Measurements from ENCODE around the gene OCIAD2.

DNA sequence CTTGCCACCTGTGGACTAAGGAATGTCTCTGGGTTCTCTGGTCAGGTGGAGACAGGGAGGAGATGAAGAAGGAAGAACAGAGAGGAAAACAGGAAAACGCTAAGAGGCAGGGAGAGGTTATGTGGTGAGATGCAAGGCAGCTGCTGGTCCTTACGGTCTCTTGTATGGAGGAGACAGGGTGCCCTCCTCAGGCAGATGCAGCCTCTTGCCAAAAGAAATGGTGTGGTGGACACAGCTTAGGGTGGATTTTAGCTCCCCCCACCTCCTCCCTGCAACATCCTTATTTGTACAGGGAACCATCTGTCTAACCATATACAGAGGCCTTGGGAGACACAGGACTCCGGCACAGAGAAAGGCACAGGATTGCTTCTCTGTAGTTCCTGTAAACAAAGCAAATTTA, 9.7 kb downstream of the OCIAD2 start:
- TF ChIP-seq, protein P1, sequence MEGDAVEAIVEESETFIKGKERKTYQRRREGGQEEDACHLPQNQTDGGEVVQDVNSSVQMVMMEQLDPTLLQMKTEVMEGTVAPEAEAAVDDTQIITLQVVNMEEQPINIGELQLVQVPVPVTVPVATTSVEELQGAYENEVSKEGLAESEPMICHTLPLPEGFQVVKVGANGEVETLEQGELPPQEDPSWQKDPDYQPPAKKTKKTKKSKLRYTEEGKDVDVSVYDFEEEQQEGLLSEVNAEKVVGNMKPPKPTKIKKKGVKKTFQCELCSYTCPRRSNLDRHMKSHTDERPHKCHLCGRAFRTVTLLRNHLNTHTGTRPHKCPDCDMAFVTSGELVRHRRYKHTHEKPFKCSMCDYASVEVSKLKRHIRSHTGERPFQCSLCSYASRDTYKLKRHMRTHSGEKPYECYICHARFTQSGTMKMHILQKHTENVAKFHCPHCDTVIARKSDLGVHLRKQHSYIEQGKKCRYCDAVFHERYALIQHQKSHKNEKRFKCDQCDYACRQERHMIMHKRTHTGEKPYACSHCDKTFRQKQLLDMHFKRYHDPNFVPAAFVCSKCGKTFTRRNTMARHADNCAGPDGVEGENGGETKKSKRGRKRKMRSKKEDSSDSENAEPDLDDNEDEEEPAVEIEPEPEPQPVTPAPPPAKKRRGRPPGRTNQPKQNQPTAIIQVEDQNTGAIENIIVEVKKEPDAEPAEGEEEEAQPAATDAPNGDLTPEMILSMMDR (IDR thresholded peaks at IDR 0.05; ENCODE audit: insufficient read depth, low read length), result no peak
- TF ChIP-seq POLR2AphosphoS5 (IDR thresholded peaks at IDR 0.05; ENCODE audit: low read depth) (no peak), SPI1 (IDR thresholded peaks at IDR 0.05; ENCODE audit: borderline replicate concordance, low read depth) (no peak), GABPA (IDR thresholded peaks at IDR 0.05; ENCODE audit: low read depth) (no peak)
- TF ChIP-seq, protein P2, sequence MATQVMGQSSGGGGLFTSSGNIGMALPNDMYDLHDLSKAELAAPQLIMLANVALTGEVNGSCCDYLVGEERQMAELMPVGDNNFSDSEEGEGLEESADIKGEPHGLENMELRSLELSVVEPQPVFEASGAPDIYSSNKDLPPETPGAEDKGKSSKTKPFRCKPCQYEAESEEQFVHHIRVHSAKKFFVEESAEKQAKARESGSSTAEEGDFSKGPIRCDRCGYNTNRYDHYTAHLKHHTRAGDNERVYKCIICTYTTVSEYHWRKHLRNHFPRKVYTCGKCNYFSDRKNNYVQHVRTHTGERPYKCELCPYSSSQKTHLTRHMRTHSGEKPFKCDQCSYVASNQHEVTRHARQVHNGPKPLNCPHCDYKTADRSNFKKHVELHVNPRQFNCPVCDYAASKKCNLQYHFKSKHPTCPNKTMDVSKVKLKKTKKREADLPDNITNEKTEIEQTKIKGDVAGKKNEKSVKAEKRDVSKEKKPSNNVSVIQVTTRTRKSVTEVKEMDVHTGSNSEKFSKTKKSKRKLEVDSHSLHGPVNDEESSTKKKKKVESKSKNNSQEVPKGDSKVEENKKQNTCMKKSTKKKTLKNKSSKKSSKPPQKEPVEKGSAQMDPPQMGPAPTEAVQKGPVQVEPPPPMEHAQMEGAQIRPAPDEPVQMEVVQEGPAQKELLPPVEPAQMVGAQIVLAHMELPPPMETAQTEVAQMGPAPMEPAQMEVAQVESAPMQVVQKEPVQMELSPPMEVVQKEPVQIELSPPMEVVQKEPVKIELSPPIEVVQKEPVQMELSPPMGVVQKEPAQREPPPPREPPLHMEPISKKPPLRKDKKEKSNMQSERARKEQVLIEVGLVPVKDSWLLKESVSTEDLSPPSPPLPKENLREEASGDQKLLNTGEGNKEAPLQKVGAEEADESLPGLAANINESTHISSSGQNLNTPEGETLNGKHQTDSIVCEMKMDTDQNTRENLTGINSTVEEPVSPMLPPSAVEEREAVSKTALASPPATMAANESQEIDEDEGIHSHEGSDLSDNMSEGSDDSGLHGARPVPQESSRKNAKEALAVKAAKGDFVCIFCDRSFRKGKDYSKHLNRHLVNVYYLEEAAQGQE (IDR thresholded peaks at IDR 0.05; ENCODE audit: insufficient replicate concordance, low read depth), result no peak
